PC-3 (cell line): ENCODE results near the gene C1orf105. TPM values are rescaled to one million over a fixed set of nuclear protein-coding genes. Genes with fewer than 3 reads are reported as not detected.
A peak's percentile ranks its signal among the peaks of the same experiment; 100 is the strongest.
"Not testable (repeated sequence)": the region's sequence is repeated elsewhere in the genome, so short reads cannot be mapped to it uniquely, and the experiment has no call there.

Source experiments
- ATAC-seq: fragments of 200-7000 bp; cut with Tn5 transposase; 2 replicates; pipeline ENCODE4 v1.9.1; 2020; ENCODE audit warnings: mild to moderate bottlenecking, moderate library complexity
- Bru-seq: library from RNA; stranded (reverse); fragments of 400-500 nt; gene quantifications from one replicate; lab custom pipeline; 2021; lab: Mats Ljungman, UMichigan
- BruChase-seq, 2 experiments: library from RNA; stranded (reverse); fragments of 400-500 nt; gene quantifications; one replicate each; lab custom pipeline; 2021; lab: Mats Ljungman, UMichigan
- BruUV-seq: library from RNA; stranded (reverse); fragments of 400-500 nt; replicated peaks from 2 replicates; lab custom pipeline; 2021; lab: Mats Ljungman, UMichigan
- CTCF ChIA-PET: fragments of 300-600 bp; sonication (Branson Sonifier 250); formaldehyde crosslinking; loops from one replicate; lab custom pipeline; 2022; ENCODE audit warnings: antibody characterized with exemption; lab: Charles Lee
- POLR2A ChIA-PET: fragments of 300-600 bp; sonication (Branson Sonifier 250); formaldehyde crosslinking; loops from one replicate; lab custom pipeline; 2022; ENCODE audit warnings: antibody characterized with exemption; ENCODE audit not compliant: unreplicated experiment; lab: Charles Lee
- DNase-seq: peaks from one replicate; pipeline ENCODE4 v3.0.0-alpha.2; 2015
- H2AFZ ChIP-seq: fragments of 300-600 bp; sonication (generic); 2 replicates; pipeline ENCODE4 v1.6.0; 2016; ENCODE audit warnings: antibody characterized with exemption, low read length
- H3F3A ChIP-seq: fragments of 300-600 bp; sonication (generic); one replicate; pipeline ENCODE4 v1.6.0; 2017; ENCODE audit warnings: antibody characterized with exemption, low read length, control low read depth, mild to moderate bottlenecking; ENCODE audit not compliant: unreplicated experiment
- H3K27ac ChIP-seq: fragments of 300-600 bp; sonication (generic); 2 replicates; pipeline ENCODE4 v1.5.1; 2016; ENCODE audit warnings: mild to moderate bottlenecking, low read length
- H3K27me3 ChIP-seq: fragments of 300-600 bp; sonication (generic); 2 replicates; pipeline ENCODE4 v1.6.1; 2016; ENCODE audit warnings: low read length, mixed read lengths
- H3K36me3 ChIP-seq: fragments of 300-600 bp; sonication (generic); 2 replicates; pipeline ENCODE4 v1.6.1; 2016; ENCODE audit warnings: low read depth, mixed run types, low read length, mixed read lengths
- H3K4me1 ChIP-seq: fragments of 300-600 bp; sonication (generic); 2 replicates; pipeline ENCODE4 v1.5.1; 2016; ENCODE audit warnings: low read length; ENCODE audit not compliant: insufficient read depth
- H3K4me2 ChIP-seq: fragments of 300-600 bp; sonication (generic); 2 replicates; pipeline ENCODE4 v1.6.0; 2016; ENCODE audit warnings: low read length
- H3K4me3 ChIP-seq: fragments of 300-600 bp; sonication (generic); 2 replicates; pipeline ENCODE4 v1.5.1; 2016; ENCODE audit warnings: mild to moderate bottlenecking, low read length, mixed read lengths
- H3K79me2 ChIP-seq: fragments of 300-600 bp; sonication (generic); 2 replicates; pipeline ENCODE4 v1.6.1; 2017; ENCODE audit warnings: low read length, mixed read lengths
- H3K9ac ChIP-seq: fragments of 300-600 bp; sonication (generic); 2 replicates; pipeline ENCODE4 v1.6.0; 2016; ENCODE audit warnings: mild to moderate bottlenecking, low read length
- H3K9me2 ChIP-seq: fragments of 300-600 bp; sonication (generic); replicated peaks from 2 replicates; pipeline ENCODE4 v1.6.1; 2016; ENCODE audit warnings: mixed run types, low read length, mixed read lengths
- H3K9me3 ChIP-seq: fragments of 300-600 bp; sonication (generic); 2 replicates; pipeline ENCODE4 v1.6.1; 2016; ENCODE audit warnings: low read length, mixed read lengths
- H4K20me1 ChIP-seq: fragments of 300-600 bp; sonication (generic); 2 replicates; pipeline ENCODE4 v1.6.1; 2016; ENCODE audit warnings: low read length, mixed read lengths
- EZH2 ChIP-seq: fragments of 300-600 bp; sonication (generic); IDR thresholded peaks from one replicate; pipeline ENCODE4 v1.6.1; 2017; ENCODE audit warnings: antibody characterized with exemption, mild to moderate bottlenecking, low read length; ENCODE audit not compliant: unreplicated experiment
- EZH2phosphoT487 ChIP-seq: fragments of 300-600 bp; sonication (generic); IDR thresholded peaks from 2 replicates; pipeline ENCODE4 v1.6.1; 2018; ENCODE audit warnings: mild to moderate bottlenecking, antibody characterized with exemption, low read length, borderline replicate concordance
- intact Hi-C: fragments of 100-400 bp; cut with micrococcal nuclease; formaldehyde crosslinking; loops from 2 replicates; pipeline ENCODE4 v1.9.0; 2023
- long read RNA-seq: library from polyadenylated mRNA; unstranded; transcript quantifications from one replicate; pipeline ENCODE4 v2.0.0, GENCODE V29; 2021; ENCODE audit not compliant: unreplicated experiment
- total RNA-seq: library from RNA; depleted of rRNA; stranded (reverse); fragments of >200 nt; gene quantifications from 2 replicates; pipeline ENCODE4 v1.2.3, GENCODE V29; 2014; rRNA removed
- TF ChIP-seq, protein P1 (sequence below): fragments of 300-600 bp; sonication (generic); conservative IDR thresholded peaks from 2 replicates; pipeline ENCODE4 v1.5.1; 2017; ENCODE audit warnings: antibody characterized with exemption, low read depth, mild to moderate bottlenecking, low read length

C1orf105 gene
- total RNA-seq (not detected in 2 replicates), Bru-seq, nascent RNA (percentile 31 among the genes with signal in this experiment), BruChase-seq, experiment 1, labeled RNA remaining after a 6-hour chase (percentile 24 among the genes with signal in this experiment), BruChase-seq, experiment 2, labeled RNA remaining after a 2-hour chase (percentile 26 among the genes with signal in this experiment)
- long read RNA-seq, partial matches to known transcripts: 0 of 3 reads
- long read RNA-seq, other reads (novel, unspliced or antisense): 2 of 3 reads

DNA sequence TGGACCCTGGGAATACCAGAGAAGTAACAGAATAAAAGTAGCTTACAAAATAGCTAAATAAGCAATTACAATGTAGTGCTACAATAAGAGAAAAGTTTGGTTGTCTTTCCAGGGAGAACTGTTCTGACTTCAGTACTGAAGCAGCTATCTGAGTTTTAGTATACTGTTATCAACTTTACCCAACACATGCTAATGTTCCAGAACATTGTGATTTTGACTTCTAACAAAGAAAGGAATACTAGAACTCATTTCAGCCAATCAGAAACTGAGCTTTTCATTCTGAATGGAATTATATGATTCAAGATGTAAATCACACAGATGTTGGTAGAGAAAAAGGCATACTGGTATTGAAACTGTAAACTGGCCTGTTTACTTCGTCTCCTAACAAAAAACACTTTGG, at the start of gene C1orf105:
Gene C1orf105, plus strand, starts transcription at position 301 of the 400 bp plus-strand sequence. CDS start 201 bp downstream, outside the sequence.
- DNase-seq (no peak), ATAC-seq (no peak)
- Histone ChIP-seq H3F3A (no peaks in the 10 kb centered on the region), H2AFZ (no peak within 1 kb of the TSS), H3K4me2 (no peak within 1 kb of the TSS), H3K9me2 (no peaks in the 10 kb centered on the region), H3K9me3 (no peaks in the 10 kb centered on the region), H3K27me3 (no peaks in the 10 kb centered on the region), H3K27ac (no peak within 1 kb of the TSS), H3K9ac (no peak within 1 kb of the TSS), H3K4me1 (peaks cover 15% of the 10 kb centered on the region), H3K4me3 (no peak within 1 kb of the TSS), H4K20me1 (no peaks in the 10 kb centered on the region), H3K36me3 (no peaks in the 10 kb centered on the region), H3K79me2 (no peaks in the 10 kb centered on the region)
- TF ChIP-seq, protein P1, sequence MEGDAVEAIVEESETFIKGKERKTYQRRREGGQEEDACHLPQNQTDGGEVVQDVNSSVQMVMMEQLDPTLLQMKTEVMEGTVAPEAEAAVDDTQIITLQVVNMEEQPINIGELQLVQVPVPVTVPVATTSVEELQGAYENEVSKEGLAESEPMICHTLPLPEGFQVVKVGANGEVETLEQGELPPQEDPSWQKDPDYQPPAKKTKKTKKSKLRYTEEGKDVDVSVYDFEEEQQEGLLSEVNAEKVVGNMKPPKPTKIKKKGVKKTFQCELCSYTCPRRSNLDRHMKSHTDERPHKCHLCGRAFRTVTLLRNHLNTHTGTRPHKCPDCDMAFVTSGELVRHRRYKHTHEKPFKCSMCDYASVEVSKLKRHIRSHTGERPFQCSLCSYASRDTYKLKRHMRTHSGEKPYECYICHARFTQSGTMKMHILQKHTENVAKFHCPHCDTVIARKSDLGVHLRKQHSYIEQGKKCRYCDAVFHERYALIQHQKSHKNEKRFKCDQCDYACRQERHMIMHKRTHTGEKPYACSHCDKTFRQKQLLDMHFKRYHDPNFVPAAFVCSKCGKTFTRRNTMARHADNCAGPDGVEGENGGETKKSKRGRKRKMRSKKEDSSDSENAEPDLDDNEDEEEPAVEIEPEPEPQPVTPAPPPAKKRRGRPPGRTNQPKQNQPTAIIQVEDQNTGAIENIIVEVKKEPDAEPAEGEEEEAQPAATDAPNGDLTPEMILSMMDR: no peak
- TF ChIP-seq EZH2: no peak
- no peak for TF ChIP-seq EZH2phosphoT487
- ChIA-PET POLR2A (no interaction called here), CTCF (no interaction called here)
- intact Hi-C loops: loop anchor here (10.0 kb wide), 1 partner anchor 404 kb away; no protein-coding TSS in a partner anchor
- no TSS peak for BruUV-seq

GRCh38 chr1:172371646-172372045, 48.8 kb upstream of the C1orf105 start:
- POLR2A ChIA-PET, H3K9me2 ChIP-seq, H2AFZ ChIP-seq, H3F3A ChIP-seq, H3K4me1 ChIP-seq, ATAC-seq, intact Hi-C loops, H3K27ac ChIP-seq, H4K20me1 ChIP-seq, H3K27me3 ChIP-seq, DNase-seq, CTCF ChIA-PET, H3K4me2 ChIP-seq, BruUV-seq, H3K4me3 ChIP-seq, H3K9ac ChIP-seq, H3K79me2 ChIP-seq, H3K36me3 ChIP-seq: not testable (repeated sequence)
- peaks cover 11% of the 10 kb centered on the region for H3K9me3 ChIP-seq

DNA sequence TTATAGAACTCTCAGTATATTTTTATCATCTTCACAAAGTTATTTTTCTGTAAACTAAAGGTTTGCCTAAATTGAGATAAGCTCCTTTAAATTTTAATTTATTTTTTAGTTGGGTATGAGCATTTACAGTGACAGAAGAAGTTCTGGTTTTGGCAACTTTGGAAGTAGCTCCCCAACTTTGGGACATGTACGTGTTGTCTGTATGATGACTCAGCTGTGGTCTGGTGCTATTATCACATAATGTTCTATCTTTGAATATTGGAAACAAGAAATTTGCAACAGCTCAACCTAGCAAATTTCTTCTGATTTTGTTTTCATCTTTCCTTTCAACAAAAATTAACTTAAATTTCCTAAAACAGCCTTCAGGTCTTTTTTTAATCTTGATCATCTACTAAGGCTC, 46.6 kb upstream of the C1orf105 start:
- Histone ChIP-seq H2AFZ (no peak overlapping the region), H4K20me1 (no peaks in the 10 kb centered on the region), H3K27me3 (no peaks in the 10 kb centered on the region), H3K4me2 (no peak overlapping the region), H3K9ac (no peak overlapping the region), H3K36me3 (no peaks in the 10 kb centered on the region), H3K27ac (no peak overlapping the region), H3K9me2 (0 out of 2 replicates have a peak, but pooled peaks cover 3% of the 10 kb centered on the region), H3K9me3 (no peaks in the 10 kb centered on the region), H3F3A (no peaks in the 10 kb centered on the region), H3K4me1 (no peaks in the 10 kb centered on the region), H3K4me3 (no peak overlapping the region), H3K79me2 (no peaks in the 10 kb centered on the region)
- ChIA-PET CTCF (no interaction called here), POLR2A (interaction anchor here (0.5 to 0.6 kb wide), 3 partner anchors 31 to 77 kb away, joined by 3 to 4 read pairs (median 4); no protein-coding TSS in a partner anchor)
- intact Hi-C loops: no loop called here
- ATAC-seq: no peak
- TF ChIP-seq EZH2phosphoT487 (no peak), EZH2 (no peak)
- TF ChIP-seq, protein P1: no peak
- no TSS peak for BruUV-seq
- DNase-seq: no peak
